GM18858 (cell line): ENCODE results near the gene PRKCB.

Source experiments
- ATAC-seq: cut with Tn5 transposase; IDR thresholded peaks from one replicate; pipeline ENCODE4 v1.9.1; 2021; ENCODE audit not compliant: unreplicated experiment

Gene PRKCB

GRCh38 chr16:24119807-24120206, 284.0 kb downstream of the PRKCB start:
- no peak for ATAC-seq

- no peak for ATAC-seq
These were observed 287.5 kb downstream of the PRKCB start for GRCh38 chr16:24123275-24123674.

GRCh38 chr16:24124291-24124690, 288.5 kb downstream of the PRKCB start:
- ATAC-seq, result no peak

- ATAC-seq, result no peak
These were observed 289.4 kb downstream of the PRKCB start for GRCh38 chr16:24125214-24125613.

GRCh38 chr16:24129412-24129918, 293.7 kb downstream of the PRKCB start:
- ATAC-seq, result no peak

GRCh38 chr16:24130494-24131085, 294.8 kb downstream of the PRKCB start:
- ATAC-seq, result no peak

- no peak for ATAC-seq
These were observed 295.5 kb downstream of the PRKCB start for GRCh38 chr16:24131294-24131693.

- no peak for ATAC-seq
These were observed 296.4 kb downstream of the PRKCB start for GRCh38 chr16:24132048-24132796.

- ATAC-seq, result no peak
These were observed 297.0 kb downstream of the PRKCB start for GRCh38 chr16:24132797-24133155.

GRCh38 chr16:24135624-24136565, 300.1 kb downstream of the PRKCB start:
- no peak for ATAC-seq

- ATAC-seq, result no peak
These were observed 302.2 kb downstream of the PRKCB start for GRCh38 chr16:24138024-24138423.

GRCh38 chr16:24138575-24138974, 302.8 kb downstream of the PRKCB start:
- ATAC-seq, result no peak

GRCh38 chr16:24139282-24139681, 303.5 kb downstream of the PRKCB start:
- ATAC-seq, result no peak

- ATAC-seq, result no peak
These were observed 304.9 kb downstream of the PRKCB start for GRCh38 chr16:24140730-24141129.

GRCh38 chr16:24141466-24141865, 305.7 kb downstream of the PRKCB start:
- no peak for ATAC-seq

- no peak for ATAC-seq
These were observed 306.1 kb downstream of the PRKCB start for GRCh38 chr16:24141917-24142316.

- no peak for ATAC-seq
These were observed 310.1 kb downstream of the PRKCB start for GRCh38 chr16:24145927-24146326.

- ATAC-seq, result no peak
These were observed 310.7 kb downstream of the PRKCB start for GRCh38 chr16:24146518-24146917.

- no peak for ATAC-seq
These were observed 313.3 kb downstream of the PRKCB start for GRCh38 chr16:24149102-24149501.

GRCh38 chr16:24150282-24150681, 314.5 kb downstream of the PRKCB start:
- ATAC-seq, result no peak

- ATAC-seq, result no peak
These were observed 315.7 kb downstream of the PRKCB start for GRCh38 chr16:24151482-24151939.
